HG02970 (cell line): ENCODE results near the gene CLIP3.
A peak's percentile ranks its signal among the peaks of the same experiment; 100 is the strongest.

Experiments
- ATAC-seq: cut with Tn5 transposase; IDR thresholded peaks from one replicate; pipeline ENCODE4 v1.9.1; 2021; ENCODE audit warnings: mild to moderate bottlenecking, moderate library complexity, moderate number of reproducible peaks; ENCODE audit not compliant: unreplicated experiment, low FRiP score

Gene CLIP3

DNA sequence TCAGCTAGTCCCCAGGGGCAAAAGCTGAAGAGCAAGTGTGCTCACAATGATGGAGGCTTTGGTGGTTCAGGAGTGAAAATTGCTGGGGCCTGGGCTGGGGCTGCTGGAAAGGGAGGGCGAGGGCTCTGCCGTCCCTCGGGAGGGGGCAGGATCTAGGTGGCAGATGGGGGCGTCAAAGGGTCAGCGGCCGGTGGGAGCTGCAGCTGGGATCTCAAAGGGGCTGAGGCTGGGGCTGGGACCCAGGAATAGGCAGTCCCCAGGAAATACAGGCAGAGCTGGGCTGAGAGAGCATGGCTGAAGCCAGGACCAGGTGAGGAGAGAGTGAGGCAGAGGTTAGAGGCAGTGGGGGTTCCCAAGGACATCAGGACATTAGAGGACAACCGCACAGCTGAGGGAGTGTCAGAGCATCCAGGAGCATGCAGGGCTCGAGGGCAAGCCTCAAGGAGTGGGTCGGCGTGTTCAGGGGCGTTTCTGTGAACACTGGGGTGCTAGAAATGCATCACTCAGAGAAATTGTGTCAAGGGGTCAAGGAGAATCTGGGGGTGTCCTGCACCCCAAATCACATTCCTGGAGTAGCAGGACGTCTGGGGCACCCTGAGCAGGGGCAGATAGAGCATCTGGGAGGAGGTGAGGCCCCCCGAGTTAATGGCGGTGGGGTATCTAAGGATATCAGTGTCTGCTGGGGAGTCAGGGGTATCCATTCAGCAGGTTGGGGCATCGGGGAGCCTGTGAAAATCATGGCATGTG lies 22.9 kb downstream of the CLIP3 start:
- ATAC-seq: no peak

DNA sequence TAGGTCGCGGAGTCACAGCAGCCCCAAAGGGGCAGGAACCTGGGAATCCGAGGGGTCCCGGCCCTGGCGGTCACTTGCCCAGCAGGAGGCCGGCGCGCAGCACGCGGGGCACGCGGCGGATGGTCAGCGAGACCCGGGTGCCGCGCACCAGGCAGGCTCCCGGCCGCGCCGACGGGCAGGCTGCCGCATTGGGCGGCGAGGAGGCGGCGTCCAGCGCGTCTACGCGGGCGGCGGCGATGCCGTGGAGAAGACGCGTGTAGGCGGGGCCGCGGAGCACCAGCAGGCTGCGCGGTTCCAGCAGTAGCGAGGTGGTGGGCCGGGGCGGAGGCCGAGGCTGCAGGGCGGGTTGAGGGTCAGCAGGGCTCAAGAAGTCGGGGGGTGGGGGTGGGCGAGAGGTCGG lies 23.5 kb downstream of the CLIP3 start:
- no peak for ATAC-seq

DNA sequence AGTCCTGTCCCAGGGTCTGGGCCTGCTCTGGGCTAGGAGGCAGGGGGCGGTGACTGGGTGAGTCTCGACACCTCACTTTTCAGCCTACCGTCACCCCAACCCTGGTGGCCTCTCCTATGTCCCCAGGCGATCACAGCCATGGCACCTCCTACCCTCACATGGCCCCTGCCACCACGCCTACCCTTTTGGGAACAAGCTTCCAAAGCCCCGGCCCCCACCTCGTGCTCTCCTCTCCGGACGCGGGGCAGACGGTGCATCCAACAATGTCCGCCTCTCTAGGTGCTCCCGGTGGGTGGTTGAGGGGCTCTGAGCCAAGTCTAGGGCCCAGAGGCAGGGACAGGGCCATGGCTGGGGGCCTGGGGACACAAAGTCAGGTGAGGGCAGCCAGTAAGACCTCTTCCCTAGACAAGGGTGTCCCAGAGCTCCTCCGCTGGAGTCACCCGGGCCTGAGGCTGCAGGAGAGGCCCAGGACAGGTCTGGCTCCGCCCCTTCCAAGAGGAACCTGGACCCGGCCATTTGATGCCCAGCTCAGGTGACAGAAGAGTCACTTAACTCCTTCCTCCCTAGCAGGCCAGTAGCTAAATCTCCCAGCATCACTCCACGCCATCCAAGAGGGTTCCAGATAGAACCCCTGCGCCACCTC lies 24.2 kb downstream of the CLIP3 start, which contains the start of gene SYNE4:
Gene SYNE4 (minus strand): TSS at position 478 of the 643 bp plus-strand sequence. CDS start 132 bp downstream, at position 346.
- ATAC-seq: no peak

DNA sequence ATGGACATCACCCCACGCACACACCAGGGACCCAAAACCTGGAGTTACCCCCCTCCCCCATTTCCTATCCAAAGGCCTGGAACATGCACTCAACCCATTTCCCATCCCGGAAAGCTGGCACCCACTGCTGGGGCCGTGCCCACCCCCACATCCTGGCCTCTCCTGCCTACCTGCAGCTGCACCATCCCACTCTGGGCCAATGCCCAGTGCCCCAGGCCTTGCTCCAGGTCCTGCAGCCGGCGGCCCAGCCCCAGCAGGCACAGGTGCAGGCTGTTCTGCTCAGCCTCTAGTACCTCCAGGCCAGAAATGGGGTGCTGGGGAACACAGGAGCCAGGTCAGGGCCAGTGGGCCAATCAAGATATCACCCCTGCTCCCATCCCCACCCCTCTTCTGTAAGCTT lies 25.7 kb downstream of the CLIP3 start:
- no peak for ATAC-seq

DNA sequence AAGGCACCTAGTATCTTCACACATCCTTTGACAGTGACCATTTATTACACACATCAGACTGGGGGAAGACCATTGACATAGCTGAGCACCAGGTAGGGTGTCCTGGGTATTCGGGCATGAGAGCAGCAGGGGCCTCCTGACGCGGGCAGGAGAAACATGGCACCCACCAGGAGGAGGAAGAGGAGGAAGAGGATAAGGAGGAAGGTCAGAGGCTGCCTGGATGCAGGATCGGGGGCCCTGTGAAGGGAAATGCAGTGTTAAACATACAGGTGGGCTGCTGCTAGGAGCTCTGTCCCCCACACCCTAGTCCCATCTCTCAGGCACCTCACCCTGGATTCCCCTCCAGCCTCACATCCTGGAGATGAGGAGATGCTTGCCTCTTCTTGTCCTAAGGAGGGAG lies 29.4 kb downstream of the CLIP3 start:
- ATAC-seq: no peak

DNA sequence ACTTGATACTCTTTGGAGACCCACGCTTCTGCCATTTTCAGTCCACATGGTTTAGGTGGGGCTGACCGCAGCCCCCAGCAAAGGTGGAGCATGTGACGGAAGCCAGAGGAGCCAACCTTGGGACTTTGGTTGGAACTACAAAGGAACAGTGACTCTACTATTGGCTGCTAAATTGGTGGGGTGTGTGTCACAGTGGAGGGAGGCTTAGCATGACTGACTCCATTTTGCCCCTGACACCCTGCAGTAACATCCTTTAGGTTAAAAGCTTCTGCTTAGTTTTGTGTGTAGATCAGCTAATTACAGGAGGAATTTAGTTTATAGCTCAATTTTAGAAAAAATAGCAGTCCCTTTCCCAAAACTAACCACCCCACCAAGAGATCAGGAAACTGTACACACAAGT lies 31.1 kb downstream of the CLIP3 start:
- no peak for ATAC-seq

DNA sequence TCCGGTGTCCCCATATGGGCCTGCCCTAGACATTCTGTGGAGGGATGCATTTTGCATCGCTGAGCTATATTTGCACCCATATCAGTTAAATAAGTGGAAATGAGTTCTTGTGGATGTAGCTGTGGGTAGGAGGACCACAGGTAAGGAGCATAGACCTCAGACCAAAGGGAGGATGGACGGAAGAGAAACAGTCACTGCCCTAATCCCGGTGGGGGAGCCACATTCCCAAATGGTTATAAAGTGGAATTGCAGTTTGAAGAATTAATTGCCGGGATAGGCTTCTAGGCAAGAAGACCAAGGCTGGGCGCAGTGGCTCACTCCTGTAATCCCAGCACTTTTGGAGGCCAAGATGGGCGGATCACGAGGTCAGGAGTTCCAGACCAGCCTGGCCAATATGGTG lies 35.9 kb downstream of the CLIP3 start:
- no peak for ATAC-seq

DNA sequence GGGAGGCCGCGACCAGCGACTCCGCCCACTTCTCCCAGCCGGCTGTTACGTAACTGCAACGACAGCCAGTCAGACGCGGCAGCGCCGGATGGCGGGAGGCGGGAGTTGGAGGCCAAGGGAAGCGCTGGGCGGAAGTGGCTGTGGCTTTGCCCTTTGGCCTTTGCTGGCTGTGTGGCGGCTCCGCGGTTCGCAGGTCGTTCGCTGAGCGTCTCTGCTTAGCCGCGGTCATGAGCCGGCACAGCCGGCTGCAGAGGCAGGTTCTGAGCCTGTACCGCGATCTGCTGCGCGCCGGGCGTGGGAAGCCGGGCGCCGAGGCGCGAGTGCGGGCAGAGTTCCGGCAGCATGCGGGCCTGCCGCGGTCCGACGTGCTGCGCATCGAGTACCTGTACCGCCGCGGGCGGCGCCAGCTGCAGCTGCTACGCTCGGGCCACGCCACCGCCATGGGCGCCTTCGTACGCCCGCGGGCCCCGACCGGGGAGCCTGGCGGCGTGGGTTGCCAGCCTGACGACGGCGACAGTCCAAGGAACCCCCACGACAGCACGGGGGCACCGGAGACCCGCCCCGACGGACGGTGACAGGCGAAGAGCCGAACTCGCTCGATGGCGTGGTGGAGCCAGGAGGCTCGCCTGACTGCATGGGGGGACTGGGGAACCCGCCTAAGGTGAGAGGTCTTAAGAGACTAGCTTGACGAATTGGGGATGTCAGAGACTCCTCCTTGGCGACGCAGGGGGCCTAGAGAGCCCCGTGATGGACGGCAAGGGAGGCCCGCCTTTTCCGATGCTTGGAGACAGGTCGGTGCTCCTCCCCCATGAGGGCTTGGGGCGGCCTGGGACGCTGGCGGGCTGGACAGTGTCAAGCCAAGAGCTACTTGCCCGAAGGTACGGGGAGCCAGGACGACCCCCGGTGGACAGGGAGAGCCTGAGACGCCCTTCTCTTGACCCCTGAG lies 37.4 kb downstream of the CLIP3 start, which contains the start of gene SDHAF1:
Gene SDHAF1 (plus strand): TSS at position 141 of the 946 bp plus-strand sequence. CDS start 87 bp downstream, at position 228.
- ATAC-seq: peak; percentile 73

DNA sequence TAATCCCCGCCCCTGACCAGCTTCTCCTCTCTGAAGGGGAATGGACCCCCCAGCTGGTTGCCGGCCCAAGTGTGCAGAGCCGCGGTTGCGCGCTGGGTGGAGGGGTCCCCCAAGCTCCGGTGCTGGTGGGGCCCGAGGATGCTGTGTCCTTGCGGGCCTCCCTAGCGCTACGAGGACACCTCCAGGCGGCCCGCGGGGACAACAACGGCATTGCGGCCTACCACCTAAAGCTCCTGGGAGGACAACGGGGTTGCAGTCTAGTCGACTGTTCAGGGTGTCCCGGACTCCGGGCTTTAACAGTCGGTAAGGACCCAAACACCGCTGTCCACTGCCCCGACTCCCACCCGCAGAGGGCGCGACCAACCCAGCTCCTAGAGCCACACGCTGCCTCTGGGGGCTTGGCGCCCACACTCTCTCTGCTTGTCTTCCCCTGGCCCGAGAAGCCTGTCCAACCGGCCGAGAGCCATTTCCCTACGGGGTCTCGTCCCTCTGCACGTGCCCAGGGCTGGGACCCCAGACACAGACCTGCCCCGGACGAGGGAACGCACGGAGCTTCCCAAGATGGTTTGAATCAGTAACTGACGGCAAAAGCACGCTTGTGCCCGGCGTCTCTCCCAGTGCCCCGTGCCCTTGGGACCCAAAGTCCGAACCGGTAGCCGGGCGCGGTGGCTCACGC lies 38.6 kb downstream of the CLIP3 start:
- no peak for ATAC-seq

DNA sequence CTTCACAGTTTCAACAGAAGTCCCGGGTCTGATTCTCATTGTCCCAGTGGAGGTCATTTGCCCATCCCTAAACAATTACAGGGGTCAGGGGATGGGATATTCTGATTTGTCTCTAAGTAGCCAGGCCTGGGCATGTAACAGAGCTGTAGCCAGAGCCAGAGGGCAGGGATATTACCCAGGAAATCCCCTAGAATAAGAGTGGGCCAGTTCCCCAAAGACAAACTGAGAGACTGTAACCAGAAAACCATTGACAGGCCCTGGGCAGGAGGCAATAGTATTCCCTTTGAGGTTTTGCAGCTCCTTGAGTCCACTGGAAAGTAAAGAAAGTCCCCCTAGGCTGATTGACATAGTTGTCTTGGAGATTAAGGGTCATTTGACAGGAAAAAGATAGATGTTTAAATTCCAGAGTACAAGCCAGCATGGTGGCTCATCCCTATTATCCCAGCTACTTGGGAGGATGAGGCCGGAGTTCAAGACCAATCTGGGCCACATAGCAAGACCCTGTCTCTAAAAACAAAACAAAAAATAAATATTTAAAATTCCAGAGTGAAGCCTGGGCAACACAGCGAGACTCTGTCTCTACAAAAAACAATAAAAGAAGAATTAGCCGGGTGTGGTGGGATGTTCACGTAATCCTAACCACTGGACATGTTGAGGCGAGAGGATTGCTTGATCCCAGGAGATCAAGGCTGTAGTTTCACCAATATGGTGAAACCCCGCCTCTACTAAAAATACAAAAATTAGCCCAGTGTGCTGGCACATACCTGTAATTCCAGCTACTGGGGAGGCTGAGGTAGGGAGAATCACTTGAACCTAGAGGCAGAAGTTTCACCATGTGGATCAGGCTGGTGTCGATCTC lies 39.5 kb downstream of the CLIP3 start:
- no peak for ATAC-seq

DNA sequence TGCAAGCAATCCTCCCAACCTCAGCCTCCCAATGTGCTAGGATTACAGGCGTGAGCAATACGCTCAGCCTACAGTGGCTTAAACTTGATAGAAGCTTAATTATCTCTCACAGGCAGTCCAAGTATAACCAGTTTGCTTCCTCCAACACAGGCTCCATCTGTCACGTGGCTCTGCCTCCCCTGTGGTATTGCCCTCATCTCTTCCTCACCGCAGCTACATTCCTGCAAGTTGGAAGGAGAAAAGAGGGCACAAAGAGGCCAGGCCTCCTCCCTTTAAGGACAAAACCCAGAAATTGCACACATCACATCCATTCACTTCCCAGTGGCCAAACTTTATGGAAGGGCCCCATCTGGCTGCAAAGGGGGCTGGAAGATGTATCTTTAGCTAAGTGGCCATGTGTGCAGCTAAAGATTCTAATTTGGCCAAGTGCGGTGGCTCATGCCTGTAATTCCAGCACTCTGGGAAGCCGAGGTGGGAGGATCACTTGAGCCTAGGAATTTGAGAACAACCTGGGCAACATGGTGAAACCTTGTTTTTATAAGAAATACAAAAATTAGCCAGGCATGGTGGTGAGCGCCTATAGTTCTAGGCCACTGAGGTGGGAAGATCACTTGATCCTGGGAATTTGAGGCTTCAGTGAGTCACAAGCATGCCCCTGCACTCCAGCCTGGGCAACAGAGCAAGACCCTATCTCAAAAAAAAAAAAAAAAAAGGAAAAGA lies 40.8 kb downstream of the CLIP3 start:
- ATAC-seq: no peak

DNA sequence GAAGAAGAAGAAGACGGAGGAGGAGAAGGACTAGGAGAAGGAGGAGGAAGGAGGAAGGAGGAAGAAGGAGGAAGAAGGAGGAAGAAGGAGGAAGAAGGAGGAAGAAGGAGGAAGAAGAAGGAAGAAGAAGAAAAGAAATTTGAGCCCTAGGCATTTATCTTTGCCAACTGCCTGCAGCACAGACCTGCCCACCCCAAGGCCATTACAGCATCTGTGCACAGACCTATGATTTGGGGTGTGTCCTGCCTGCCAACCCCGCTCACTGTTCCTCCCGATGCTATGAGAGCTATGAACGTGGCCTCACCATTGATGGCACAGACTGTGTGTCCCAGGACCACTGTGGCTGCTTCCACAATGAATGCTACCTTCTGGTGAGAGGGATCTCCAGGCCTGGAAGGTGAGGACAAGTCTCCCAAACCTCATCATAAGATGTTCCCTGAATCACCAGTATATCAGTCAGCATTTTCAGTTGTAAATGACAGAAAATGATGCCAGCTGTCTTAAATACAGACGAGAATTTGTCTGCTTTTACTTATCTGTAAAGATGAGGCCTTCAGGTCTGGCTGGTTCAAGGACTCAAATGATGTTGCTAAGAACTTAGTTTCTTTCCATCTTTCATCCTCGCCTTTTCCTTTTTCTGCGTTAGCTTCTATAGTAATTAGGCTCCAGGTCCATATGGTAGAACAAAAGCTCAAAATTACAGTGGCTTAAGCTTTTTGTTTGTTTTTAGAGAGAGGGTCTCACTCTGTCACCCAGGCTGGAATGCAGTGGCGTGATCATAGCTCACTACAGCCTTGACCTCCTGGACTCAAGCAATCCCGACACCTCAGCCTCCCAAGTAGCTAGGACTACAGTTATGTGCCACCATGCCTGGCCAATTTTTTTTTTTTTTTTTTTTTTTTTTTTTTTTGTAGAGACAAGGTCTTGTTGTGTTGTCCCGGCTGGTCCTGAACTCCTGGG lies 41.6 kb downstream of the CLIP3 start:
- ATAC-seq: no peak

DNA sequence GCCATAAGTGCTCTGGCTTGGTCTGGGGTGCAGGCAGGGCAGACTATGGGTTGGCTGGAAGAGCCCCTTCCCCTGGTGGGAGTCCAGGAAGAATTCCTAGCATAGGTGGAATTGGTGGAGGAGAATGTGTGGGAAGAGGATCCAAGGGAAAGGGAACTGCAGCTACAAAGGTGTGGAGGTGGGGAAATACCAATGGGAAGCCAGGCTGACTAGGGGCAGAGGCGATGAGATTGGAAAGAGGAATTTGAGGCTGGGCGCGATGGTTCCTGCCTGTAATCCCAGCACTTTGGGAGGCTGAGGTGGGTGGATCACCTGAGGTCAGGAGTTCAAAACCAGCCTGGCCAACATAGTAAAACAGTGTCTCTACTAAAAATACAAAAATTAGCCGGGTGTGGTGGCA lies 42.5 kb downstream of the CLIP3 start:
- no peak for ATAC-seq

DNA sequence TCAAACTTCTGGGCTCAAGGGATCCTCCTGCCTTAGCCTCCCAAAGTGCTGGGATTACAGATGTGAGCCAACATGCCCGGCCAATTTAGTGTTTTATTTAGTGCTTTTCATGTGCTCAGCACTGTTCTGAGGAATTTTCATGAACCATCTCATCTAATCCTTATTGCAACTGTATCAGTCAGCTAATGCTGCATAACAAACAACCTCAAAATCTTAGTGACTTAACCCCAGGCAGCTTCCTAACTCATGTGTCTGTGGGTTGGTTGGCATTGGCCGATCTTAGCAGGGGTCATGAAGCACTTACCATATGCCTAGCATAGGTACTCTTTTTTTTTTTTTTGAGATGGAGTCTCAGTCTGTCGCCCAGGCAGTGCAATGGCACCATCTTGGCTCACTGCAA lies 43.8 kb downstream of the CLIP3 start:
- ATAC-seq: no peak

DNA sequence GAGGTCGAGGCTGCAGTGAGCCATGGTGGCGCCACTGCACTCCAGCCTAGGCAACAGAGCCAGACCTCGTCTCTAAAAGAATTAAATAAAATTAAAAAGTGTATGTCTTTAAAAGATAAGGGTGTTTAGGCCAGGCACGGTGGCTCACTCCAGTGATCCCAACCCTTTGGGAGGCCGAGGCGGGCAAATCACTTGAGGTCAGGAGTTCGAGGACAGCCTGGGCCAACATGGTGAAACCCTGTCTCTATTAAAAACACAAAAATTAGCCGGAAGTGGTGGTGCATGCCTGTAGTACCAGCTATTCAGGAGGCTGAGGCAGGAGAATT lies 45.1 kb downstream of the CLIP3 start:
- ATAC-seq: no peak

DNA sequence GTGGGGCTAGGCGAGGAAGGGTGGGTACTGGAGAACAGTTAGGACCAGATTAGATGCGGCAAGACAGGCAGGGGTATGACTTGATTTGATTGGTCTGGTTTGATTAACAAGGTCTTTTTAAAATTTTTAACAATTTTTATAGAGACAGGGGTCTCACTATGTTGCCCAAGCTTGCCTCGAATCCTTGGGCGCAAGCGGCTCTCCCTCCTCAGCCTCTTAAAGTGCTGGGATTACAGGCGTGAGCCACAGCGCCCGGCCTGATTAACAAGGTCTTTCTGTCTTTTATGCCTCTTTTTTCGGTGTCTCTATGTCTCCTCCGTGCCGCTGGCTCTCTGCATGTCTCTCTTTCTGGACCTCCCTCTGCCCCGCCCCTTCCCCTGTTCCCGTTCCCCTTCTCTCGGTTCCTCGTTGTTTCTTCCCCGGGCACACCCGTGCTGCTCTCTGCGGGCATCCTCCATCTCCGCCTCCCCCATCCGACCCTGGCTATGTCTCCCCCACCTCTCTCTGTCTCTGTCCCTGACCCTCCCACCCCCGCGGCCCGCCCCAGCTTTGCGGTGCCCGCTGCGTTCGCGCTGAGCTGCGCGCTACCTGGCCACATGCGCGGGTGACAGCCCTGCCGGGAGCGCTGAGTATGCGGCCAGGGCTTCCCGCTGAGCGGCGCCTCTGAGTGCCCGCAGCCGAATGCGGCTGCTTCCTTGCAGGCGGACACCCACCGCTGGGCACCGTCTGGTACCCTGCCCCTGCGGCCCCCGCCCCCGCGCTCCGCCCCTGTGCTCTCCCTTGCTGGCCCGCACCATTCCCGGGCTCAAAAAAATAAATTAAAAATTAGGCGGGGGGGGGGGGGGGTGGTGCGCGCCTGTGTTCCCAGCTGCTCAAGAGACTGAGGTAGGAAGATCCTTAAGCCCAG lies 45.8 kb downstream of the CLIP3 start:
- no peak for ATAC-seq

DNA sequence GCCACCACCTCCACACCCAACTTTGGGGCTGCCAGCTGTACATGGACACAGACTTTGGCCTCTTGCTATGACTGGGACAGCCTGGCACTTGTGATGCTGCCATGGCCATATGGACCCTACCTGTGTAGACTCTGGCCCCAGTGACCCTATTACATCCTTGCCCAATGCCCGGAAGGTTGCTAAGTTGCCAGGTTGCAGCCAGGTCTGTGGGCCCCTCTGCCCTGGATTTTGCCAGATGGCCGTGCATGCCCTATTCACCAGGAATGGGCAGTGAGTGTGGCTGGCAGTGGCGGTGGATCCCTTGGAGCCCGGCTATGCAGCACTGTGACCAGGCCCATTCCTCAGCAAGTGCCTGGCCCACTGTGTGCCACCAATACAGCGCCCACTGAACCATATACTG lies 46.6 kb downstream of the CLIP3 start:
- no peak for ATAC-seq
